GM12878 (cell line): ENCODE data around the gene OTUB1. TPM values are rescaled to one million over a fixed set of nuclear protein-coding genes. Genes with fewer than 3 reads are reported as not detected.

Experiments
- ATAC-seq: fragments of 200-7000 bp; cut with Tn5 transposase; 3 replicates; pipeline ENCODE4 v1.9.1; 2020; ENCODE audit warnings: mild to moderate bottlenecking, moderate library complexity
- BruUV-seq: library from RNA; stranded (reverse); fragments of 400-500 nt; replicated peaks from 2 replicates; lab custom pipeline; 2021; lab: Mats Ljungman, UMichigan
- CTCF ChIA-PET: fragments of 300-600 bp; sonication (Branson Sonifier 250); formaldehyde crosslinking; extraction: SDS; loops from one replicate; lab custom pipeline; 2021; ENCODE audit warnings: inconsistent platforms; lab: Yijun Ruan, JAX
- POLR2A ChIA-PET: fragments of 350-600 bp; formaldehyde crosslinking; extraction: SDS; loops from one replicate; lab custom pipeline; 2021; ENCODE audit warnings: inconsistent platforms; lab: Charles Lee
- RAD21 ChIA-PET: fragments of 300-600 bp; sonication (Branson Sonifier 250); formaldehyde crosslinking; loops from one replicate; lab custom pipeline; 2023; ENCODE audit warnings: antibody characterized with exemption; ENCODE audit not compliant: unreplicated experiment; lab: Charles Lee
- SMC1A ChIA-PET: fragments of 300-600 bp; sonication (Branson Sonifier 250); formaldehyde crosslinking; loops from one replicate; lab custom pipeline; 2023; ENCODE audit not compliant: unreplicated experiment, uncharacterized antibody; lab: Charles Lee
- DNase-seq: peaks from one replicate; pipeline ENCODE4 v3.0.0-alpha.2; 2011; ENCODE audit warnings: low read depth, low spot score
- FAIRE-seq: peaks from 3 replicates; lab custom pipeline; 2011; peaks lifted over from hg19 to GRCh38; lab: Jason Lieb, UNC
- H2AFZ ChIP-seq: 2 replicates; pipeline ENCODE4 v1.6.0; 2011; ENCODE audit warnings: low read depth, low read length, control low read depth; ENCODE audit not compliant: control insufficient read depth
- H3K27ac ChIP-seq: 2 replicates; pipeline ENCODE4 v1.5.1; 2011; ENCODE audit warnings: control low read depth; ENCODE audit not compliant: control insufficient read depth, insufficient read depth
- H3K27me3 ChIP-seq, 2 experiments: replicated peaks in 1 of 2; 2 replicates each; pipeline versions ENCODE4 v1.6.0 to v1.6.1; 2011; ENCODE audit warnings: low read length in 1 of 2; ENCODE audit not compliant: control insufficient read depth in 2 of 2, insufficient read depth in 2 of 2
- H3K36me3 ChIP-seq, 2 experiments: 2 replicates each; pipeline ENCODE4 v1.5.1; 2011; ENCODE audit warnings: low read length in 1 of 2; ENCODE audit not compliant: control insufficient read depth in 2 of 2, insufficient read depth in 2 of 2
- H3K4me1 ChIP-seq: 2 replicates; pipeline ENCODE4 v1.6.1; 2011; ENCODE audit warnings: mild to moderate bottlenecking, low read length, moderate library complexity, mixed read lengths; ENCODE audit not compliant: control insufficient read depth, insufficient read depth
- H3K4me2 ChIP-seq: 2 replicates; pipeline ENCODE4 v1.6.0; 2011; ENCODE audit warnings: control low read depth; ENCODE audit not compliant: control insufficient read depth, insufficient read depth
- H3K4me3 ChIP-seq: fragments of 200-600 bp; sonication (generic); 2 replicates; pipeline ENCODE4 v1.5.1; 2016
- H3K79me2 ChIP-seq: 2 replicates; pipeline ENCODE4 v1.6.0; 2011; ENCODE audit warnings: low read length; ENCODE audit not compliant: control insufficient read depth, insufficient read depth
- H3K9ac ChIP-seq: 2 replicates; pipeline ENCODE4 v1.8.0; 2011; ENCODE audit warnings: low read length, control low read depth, mixed read lengths; ENCODE audit not compliant: control insufficient read depth, insufficient read depth
- H3K9me3 ChIP-seq: replicated peaks from 3 replicates; pipeline ENCODE4 v1.5.1; 2011; ENCODE audit warnings: mild to moderate bottlenecking, low read length; ENCODE audit not compliant: control insufficient read depth, insufficient read depth
- H4K20me1 ChIP-seq: 2 replicates; pipeline ENCODE4 v1.6.0; 2011; ENCODE audit not compliant: control insufficient read depth, insufficient read depth
- HDAC6 ChIP-seq: fragments of 200-600 bp; sonication (generic); IDR thresholded peaks from one replicate; pipeline ENCODE4 v1.8.0; 2017; ENCODE audit warnings: antibody characterized with exemption; ENCODE audit not compliant: unreplicated experiment
- RCOR1 ChIP-seq: conservative IDR thresholded peaks from 2 replicates; pipeline ENCODE4 v1.6.1; 2012; ENCODE audit warnings: low read depth, low read length, improper control_type of control experiment
- SKIL ChIP-seq: fragments of 450-650 bp; IDR thresholded peaks from 2 replicates; pipeline ENCODE4 v1.6.1; 2017; ENCODE audit warnings: mild to moderate bottlenecking, low read depth, inconsistent platforms; ENCODE audit not compliant: poor library complexity, severe bottlenecking
- SMAD1 ChIP-seq: fragments of 450-650 bp; IDR thresholded peaks from 2 replicates; pipeline ENCODE4 v1.6.1; 2018; ENCODE audit warnings: mild to moderate bottlenecking, low read depth; ENCODE audit not compliant: partially characterized antibody
- ZNF274 ChIP-seq: IDR thresholded peaks from one replicate; pipeline ENCODE4 v1.8.0; 2011; ENCODE audit not compliant: insufficient read length, insufficient read depth
- WGBS: methylation state at CpG from one replicate; pipeline ENCODE4 v1.1.6; 2016; ENCODE audit warnings: low lambda C conversion rate; ENCODE audit not compliant: insufficient replicate concordance, insufficient coverage; ENCODE audit errors: missing lambda C conversion rate; 5-methylcytosine and 5-hydroxymethylcytosine counted together
- in situ Hi-C: fragments of 300-500 bp; cut with MboI; formaldehyde crosslinking; loops from 9 replicates; pipeline ENCODE4 v1.14.3; 2018; ENCODE audit warnings: mixed read lengths
- intact Hi-C: fragments of 100-400 bp; cut with micrococcal nuclease; formaldehyde crosslinking; loops from one replicate; pipeline ENCODE4 v1.14.2; 2022; ENCODE audit not compliant: unreplicated experiment
- polyA plus RNA-seq, 11 experiments: library from polyadenylated mRNA; depleted of rRNA in 4 of 11; unstranded in 6 of 11; stranded (reverse) in 5 of 11; fragments of >200 nt; fragmentation: Nextera tagmentation in 4 of 11; fragmentation: Illumina TruSeq in 1 of 11; extraction: Ambion mirVana in 4 of 11; extraction: Trizol in 1 of 11; gene quantifications; 1 replicate in 1 of 11; 2 replicates in 10 of 11; pipeline versions ENCODE4 v1.2.1 to v1.2.3, GENCODE V29; 2011 to 2016; ENCODE audit warnings: inconsistent platforms in 2 of 11, missing spikeins in 2 of 11, low read depth in 1 of 11
- total RNA-seq, 4 experiments: library from RNA; depleted of rRNA in 3 of 4; stranded (reverse); fragments of >200 nt in 3 of 4; fragmentation: Illumina TruSeq in 1 of 4; extraction: Trizol in 1 of 4; gene quantifications; 2 replicates each; pipeline versions ENCODE4 v1.2.1 to v1.2.3, GENCODE V29; 2013 to 2021

The OTUB1 gene
- total and polyA plus RNA-seq, 10 of the 15 experiments (the other 5 are each of a cell fraction or from before 2014, with no cell fraction given): 49.6 to 225 (median 131) TPM

GRCh38 chr11:63978551-63979239 lies 7.5 kb upstream of the OTUB1 start:
- no peak overlapping the region for H2AFZ ChIP-seq
- no peak overlapping the region for H3K27ac ChIP-seq
- peaks cover 12% of the 10 kb centered on the region for H3K4me1 ChIP-seq
- no peak overlapping the region for H3K4me3 ChIP-seq
- intact Hi-C loops: no loop called here
- WGBS: 62% methylated on average over 9 of the region's 10 CpGs
- SMC1A ChIA-PET: interaction anchor here (0.6 kb wide), 1 partner anchor 1147 kb away, joined by 3 read pairs; the partner anchor contains the start of gene STX5
- in situ Hi-C loops: no loop called here
- H4K20me1 ChIP-seq: no peaks in the 10 kb centered on the region
- no peaks in the 10 kb centered on the region for H3K9me3 ChIP-seq
- peaks cover 5 to 10% of the 10 kb centered on the region in 2 experiments for H3K36me3 ChIP-seq
- no peak overlapping the region for H3K4me2 ChIP-seq
- H3K9ac ChIP-seq: no peak overlapping the region
- BruUV-seq: no TSS peak
- TF ChIP-seq SMAD1 (no peak), SKIL (no peak), ZNF274 (no peak), RCOR1 (no peak), HDAC6 (no peak)
- TF ChIP-seq, all 136 proteins: peak for 0
- FAIRE-seq: no peak
- no peak for ATAC-seq
- POLR2A ChIA-PET: no interaction called here
- H3K79me2 ChIP-seq: peaks cover 45% of the 10 kb centered on the region
- no peaks in the 10 kb centered on the region for H3K27me3 ChIP-seq
- CTCF ChIA-PET: no interaction called here
- no peak for DNase-seq
- RAD21 ChIA-PET: no interaction called here
